Mucosa of descending colon (tissue), 3 donors: Measurements from ENCODE around the gene FASTKD1. TPM values are rescaled to one million over a fixed set of nuclear protein-coding genes. Genes with fewer than 3 reads are reported as not detected.
"Not testable (repeated sequence)": the region's sequence is repeated elsewhere in the genome, so short reads cannot be mapped to it uniquely, and the experiment has no call there.

ENCODE experiments used
- ATAC-seq: fragments of 200-7000 bp; cut with Tn5 transposase; one replicate; pipeline ENCODE4 v1.9.1; 2020; ENCODE audit warnings: mild to moderate bottlenecking, moderate library complexity
- DNase-seq, 3 donors: peaks; one replicate each; pipeline ENCODE4 v3.0.0-alpha.2; 2020
- H3K36me3 ChIP-seq: fragments of 200-600 bp; one replicate; pipeline ENCODE4 v1.8.0; 2021; ENCODE audit warnings: low read depth, mild to moderate bottlenecking
- H3K4me1 ChIP-seq: fragments of 200-600 bp; one replicate; pipeline ENCODE4 v1.8.0; 2021; ENCODE audit warnings: low read depth, mild to moderate bottlenecking
- H3K4me3 ChIP-seq: fragments of 200-600 bp; one replicate; pipeline ENCODE4 v1.8.0; 2021; ENCODE audit warnings: mild to moderate bottlenecking
- H3K9me3 ChIP-seq: fragments of 200-600 bp; one replicate; pipeline ENCODE4 v1.8.0; 2021; ENCODE audit warnings: mild to moderate bottlenecking
- intact Hi-C, 2 donors: fragments of 100-400 bp; cut with DNase I in 1 of 2; cut with micrococcal nuclease in 1 of 2; formaldehyde crosslinking; loops; one replicate each; pipeline versions ENCODE4 v1.11.0 to v1.11.1; 2022; cut with DNase I, micrococcal nuclease
- total RNA-seq, 3 donors: library from RNA; stranded (reverse); fragmentation: NEBNext Ultra II Directional in 2 of 3; extraction: Animal tissue kit (Norgen Biotek cat#: 25700) in 2 of 3; gene quantifications; one replicate each; pipeline versions ENCODE4 v1.2.1 to v1.2.4, GENCODE V29; 2021 to 2023
- TF ChIP-seq, protein P1 (sequence below): fragments of 200-600 bp; IDR thresholded peaks from one replicate; pipeline ENCODE4 v1.8.0; 2022; ENCODE audit warnings: antibody characterized with exemption, mild to moderate bottlenecking
- donor health status: DM: no; HTN: no; CAD: no; lungs with moderate emphysema.
- donor health status: DM: no; HTN: no; CAD: no.
- donor health status: DM: no; HTN: yes; CAD: no.

Gene FASTKD1
- total RNA-seq, 3 donors from 2014 or later, result 44.4 to 70.5 (median 58.6) TPM

DNA sequence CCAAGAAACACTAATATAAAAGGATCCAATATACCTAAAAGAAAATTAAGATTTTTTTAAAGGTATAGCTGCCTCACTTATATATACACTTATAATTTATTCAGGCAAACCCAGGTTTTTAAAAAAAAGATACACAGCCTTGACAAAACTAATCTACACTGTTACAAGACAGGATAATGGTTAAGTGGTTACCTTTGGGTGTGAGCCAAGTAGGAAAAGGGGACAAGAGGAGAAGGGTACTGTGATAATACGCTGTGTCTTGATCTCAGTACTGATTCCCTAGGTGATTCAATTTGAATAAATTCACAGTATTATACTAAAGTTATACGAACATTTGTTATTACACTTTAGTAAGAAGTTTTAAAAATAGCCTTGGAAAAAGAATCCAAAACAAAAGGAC is 33.5 kb downstream of the FASTKD1 start:
- Histone ChIP-seq H3K36me3 (no peaks in the 10 kb centered on the region), H3K4me1 (no peaks in the 10 kb centered on the region), H3K4me3 (no peak overlapping the region), H3K9me3 (no peaks in the 10 kb centered on the region)
- no peak for DNase-seq
- TF ChIP-seq, protein P1, sequence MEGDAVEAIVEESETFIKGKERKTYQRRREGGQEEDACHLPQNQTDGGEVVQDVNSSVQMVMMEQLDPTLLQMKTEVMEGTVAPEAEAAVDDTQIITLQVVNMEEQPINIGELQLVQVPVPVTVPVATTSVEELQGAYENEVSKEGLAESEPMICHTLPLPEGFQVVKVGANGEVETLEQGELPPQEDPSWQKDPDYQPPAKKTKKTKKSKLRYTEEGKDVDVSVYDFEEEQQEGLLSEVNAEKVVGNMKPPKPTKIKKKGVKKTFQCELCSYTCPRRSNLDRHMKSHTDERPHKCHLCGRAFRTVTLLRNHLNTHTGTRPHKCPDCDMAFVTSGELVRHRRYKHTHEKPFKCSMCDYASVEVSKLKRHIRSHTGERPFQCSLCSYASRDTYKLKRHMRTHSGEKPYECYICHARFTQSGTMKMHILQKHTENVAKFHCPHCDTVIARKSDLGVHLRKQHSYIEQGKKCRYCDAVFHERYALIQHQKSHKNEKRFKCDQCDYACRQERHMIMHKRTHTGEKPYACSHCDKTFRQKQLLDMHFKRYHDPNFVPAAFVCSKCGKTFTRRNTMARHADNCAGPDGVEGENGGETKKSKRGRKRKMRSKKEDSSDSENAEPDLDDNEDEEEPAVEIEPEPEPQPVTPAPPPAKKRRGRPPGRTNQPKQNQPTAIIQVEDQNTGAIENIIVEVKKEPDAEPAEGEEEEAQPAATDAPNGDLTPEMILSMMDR, result no peak
- intact Hi-C loops, result no loop called here
- ATAC-seq, result no peak

DNA sequence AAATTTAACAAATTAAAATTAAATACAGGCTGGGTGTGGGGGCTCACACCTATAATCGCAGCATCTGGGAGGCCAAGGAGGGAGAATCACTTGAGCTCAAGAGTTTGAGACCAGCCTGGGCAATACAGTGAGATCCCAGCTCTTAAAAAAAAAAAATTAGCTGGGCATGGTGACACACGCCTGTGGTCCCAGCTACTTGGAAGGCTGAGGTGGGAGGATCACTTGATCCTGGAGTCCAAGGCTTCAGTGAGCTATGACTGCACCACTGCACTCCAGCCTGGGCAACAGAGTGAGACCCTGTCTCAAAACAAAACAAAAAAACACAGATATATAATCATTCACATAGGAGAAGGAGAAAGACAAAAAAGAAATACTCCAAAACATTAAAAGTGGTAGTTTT is 34.2 kb downstream of the FASTKD1 start:
- H3K4me1 ChIP-seq, H3K4me3 ChIP-seq, ATAC-seq, H3K36me3 ChIP-seq, intact Hi-C loops, H3K9me3 ChIP-seq, DNase-seq: not testable (repeated sequence)

- H3K4me3 ChIP-seq, result no peak overlapping the region
- ATAC-seq (peak; percentile 86), DNase-seq (peak in 2 of 3 donors; percentile 55 to 86)
- no peaks in the 10 kb centered on the region for H3K36me3 ChIP-seq
- H3K9me3 ChIP-seq, result no peaks in the 10 kb centered on the region
- intact Hi-C loops, result no loop called here
- TF ChIP-seq, protein P1, result peak; percentile 87
- H3K4me1 ChIP-seq, result no peaks in the 10 kb centered on the region
Measured at GRCh38 chr2:169528271-169528701, 45.4 kb downstream of the FASTKD1 start.

DNA sequence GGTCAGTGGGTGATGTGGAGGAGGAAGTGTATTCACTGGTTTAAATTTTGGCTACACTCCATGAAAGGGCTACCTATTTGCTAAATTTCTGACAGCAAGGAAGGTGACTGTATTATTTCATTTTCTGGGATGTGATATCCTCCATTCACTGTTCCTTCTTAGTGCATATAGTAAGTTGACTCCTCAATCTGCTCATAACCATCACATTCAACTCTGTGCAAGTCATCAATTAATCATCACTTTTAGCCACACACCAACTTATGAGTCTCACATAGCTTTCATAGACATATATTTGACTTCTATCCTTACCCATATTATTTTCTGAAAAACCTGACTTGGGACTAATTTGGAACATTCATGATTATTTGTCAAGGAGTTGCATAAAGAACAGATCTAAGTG is 47.2 kb downstream of the FASTKD1 start:
- intact Hi-C loops, result no loop called here
- TF ChIP-seq, protein P1, result no peak
- no peaks in the 10 kb centered on the region for H3K4me1 ChIP-seq
- no peaks in the 10 kb centered on the region for H3K36me3 ChIP-seq
- no peak for DNase-seq
- H3K4me3 ChIP-seq, result no peak overlapping the region
- no peaks in the 10 kb centered on the region for H3K9me3 ChIP-seq
- ATAC-seq, result no peak

DNA sequence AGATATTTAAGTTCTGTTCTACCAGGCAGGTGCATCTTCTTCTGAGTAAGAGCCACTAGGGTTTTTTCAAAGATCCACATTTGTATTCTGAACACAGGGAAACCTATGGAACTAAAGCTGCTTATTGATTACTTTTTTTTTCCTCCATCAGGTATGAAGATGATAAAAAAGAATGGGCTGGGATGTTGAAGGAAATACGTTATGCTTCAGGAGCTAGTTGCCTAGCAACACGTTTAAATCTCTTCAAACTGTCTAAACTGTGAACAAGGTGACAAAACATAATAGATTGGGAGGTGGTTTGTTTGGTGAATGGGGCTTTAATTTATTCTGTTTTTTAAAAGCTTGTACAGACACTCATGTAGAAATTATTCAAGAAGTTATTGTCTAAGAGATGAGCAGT is 48.2 kb downstream of the FASTKD1 start:
- H3K36me3 ChIP-seq, result no peaks in the 10 kb centered on the region
- no peak overlapping the region for H3K4me3 ChIP-seq
- no peaks in the 10 kb centered on the region for H3K9me3 ChIP-seq
- TF ChIP-seq, protein P1, result no peak
- ATAC-seq (no peak), DNase-seq (no peak)
- H3K4me1 ChIP-seq, result no peaks in the 10 kb centered on the region
- intact Hi-C loops, result no loop called here

- Histone ChIP-seq H3K36me3 (no peaks in the 10 kb centered on the region), H3K4me3 (no peak overlapping the region), H3K4me1 (no peaks in the 10 kb centered on the region), H3K9me3 (no peaks in the 10 kb centered on the region)
- DNase-seq (no peak), ATAC-seq (no peak)
- intact Hi-C loops, result no loop called here
- TF ChIP-seq, protein P1, result no peak
Measured at GRCh38 chr2:169523681-169524080, 50.0 kb downstream of the FASTKD1 start.
